RWPE2 (cell line): ENCODE results near the gene DMD.

Source experiments
- ATAC-seq: fragments of 200-7000 bp; cut with Tn5 transposase; 3 replicates; pipeline ENCODE4 v1.9.1; 2021; ENCODE audit warnings: low read depth
- DNase-seq: peaks from one replicate; pipeline ENCODE4 v3.0.0-alpha.2; 2020; ENCODE audit warnings: low spot score
- H3K27ac ChIP-seq: fragments of 450-650 bp; 2 replicates; pipeline ENCODE4 v1.5.1; 2017; ENCODE audit warnings: mild to moderate bottlenecking; ENCODE audit not compliant: poor library complexity, severe bottlenecking
- H3K27me3 ChIP-seq: fragments of 250-450 bp; sonication (Bioruptor Pico); 2 replicates; pipeline ENCODE4 v1.5.1; 2021; ENCODE audit warnings: mild to moderate bottlenecking, moderate library complexity; ENCODE audit not compliant: insufficient read depth, poor library complexity, severe bottlenecking
- H3K36me3 ChIP-seq: fragments of 250-450 bp; sonication (Bioruptor Pico); 2 replicates; pipeline ENCODE4 v1.5.1; 2020; ENCODE audit warnings: low read depth, mild to moderate bottlenecking, moderate library complexity
- H3K4me1 ChIP-seq: fragments of 250-450 bp; sonication (Bioruptor Pico); 2 replicates; pipeline ENCODE4 v1.5.1; 2021; ENCODE audit warnings: mild to moderate bottlenecking, moderate library complexity; ENCODE audit not compliant: insufficient read depth, poor library complexity, severe bottlenecking
- H3K4me3 ChIP-seq: fragments of 250-450 bp; sonication (Bioruptor Pico); 2 replicates; pipeline ENCODE4 v1.5.1; 2021; ENCODE audit warnings: mild to moderate bottlenecking, moderate library complexity; ENCODE audit not compliant: severe bottlenecking
- H3K9me3 ChIP-seq: fragments of 250-450 bp; sonication (Bioruptor Pico); 2 replicates; pipeline ENCODE4 v1.5.1; 2021; ENCODE audit warnings: mild to moderate bottlenecking, moderate library complexity; ENCODE audit not compliant: severe bottlenecking
- TF ChIP-seq, protein P1 (sequence below): fragments of 450-650 bp; IDR thresholded peaks from one replicate; pipeline ENCODE4 v1.5.1; 2017; ENCODE audit warnings: mild to moderate bottlenecking, moderate library complexity; ENCODE audit not compliant: poor library complexity, severe bottlenecking

Gene DMD

DNA sequence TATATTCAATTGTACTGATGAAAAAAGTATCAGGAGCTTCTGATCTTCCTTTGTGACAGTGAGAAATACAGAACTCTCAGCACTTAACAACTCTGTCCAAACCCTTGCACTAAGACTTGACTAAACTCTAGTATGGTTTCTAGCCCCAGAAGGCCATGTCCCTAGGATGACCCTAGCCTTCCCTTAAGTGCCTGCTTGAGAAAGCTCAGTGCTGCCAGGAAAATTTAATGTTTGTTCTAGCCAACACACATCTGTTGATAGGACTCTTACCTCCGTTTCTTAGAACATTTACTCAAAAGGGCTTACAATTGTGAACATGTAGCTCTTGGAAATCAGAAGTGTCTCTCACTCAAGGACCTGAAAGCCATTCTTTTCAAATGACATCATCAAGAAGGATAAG is 1084.4 kb downstream of the DMD start:
- Histone ChIP-seq H3K36me3 (no peaks in the 10 kb centered on the region), H3K4me1 (no peaks in the 10 kb centered on the region), H3K4me3 (no peak overlapping the region), H3K27ac (no peak overlapping the region), H3K27me3 (no peaks in the 10 kb centered on the region), H3K9me3 (no peaks in the 10 kb centered on the region)
- TF ChIP-seq, protein P1, sequence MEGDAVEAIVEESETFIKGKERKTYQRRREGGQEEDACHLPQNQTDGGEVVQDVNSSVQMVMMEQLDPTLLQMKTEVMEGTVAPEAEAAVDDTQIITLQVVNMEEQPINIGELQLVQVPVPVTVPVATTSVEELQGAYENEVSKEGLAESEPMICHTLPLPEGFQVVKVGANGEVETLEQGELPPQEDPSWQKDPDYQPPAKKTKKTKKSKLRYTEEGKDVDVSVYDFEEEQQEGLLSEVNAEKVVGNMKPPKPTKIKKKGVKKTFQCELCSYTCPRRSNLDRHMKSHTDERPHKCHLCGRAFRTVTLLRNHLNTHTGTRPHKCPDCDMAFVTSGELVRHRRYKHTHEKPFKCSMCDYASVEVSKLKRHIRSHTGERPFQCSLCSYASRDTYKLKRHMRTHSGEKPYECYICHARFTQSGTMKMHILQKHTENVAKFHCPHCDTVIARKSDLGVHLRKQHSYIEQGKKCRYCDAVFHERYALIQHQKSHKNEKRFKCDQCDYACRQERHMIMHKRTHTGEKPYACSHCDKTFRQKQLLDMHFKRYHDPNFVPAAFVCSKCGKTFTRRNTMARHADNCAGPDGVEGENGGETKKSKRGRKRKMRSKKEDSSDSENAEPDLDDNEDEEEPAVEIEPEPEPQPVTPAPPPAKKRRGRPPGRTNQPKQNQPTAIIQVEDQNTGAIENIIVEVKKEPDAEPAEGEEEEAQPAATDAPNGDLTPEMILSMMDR: no peak
- ATAC-seq (no peak), DNase-seq (no peak)

DNA sequence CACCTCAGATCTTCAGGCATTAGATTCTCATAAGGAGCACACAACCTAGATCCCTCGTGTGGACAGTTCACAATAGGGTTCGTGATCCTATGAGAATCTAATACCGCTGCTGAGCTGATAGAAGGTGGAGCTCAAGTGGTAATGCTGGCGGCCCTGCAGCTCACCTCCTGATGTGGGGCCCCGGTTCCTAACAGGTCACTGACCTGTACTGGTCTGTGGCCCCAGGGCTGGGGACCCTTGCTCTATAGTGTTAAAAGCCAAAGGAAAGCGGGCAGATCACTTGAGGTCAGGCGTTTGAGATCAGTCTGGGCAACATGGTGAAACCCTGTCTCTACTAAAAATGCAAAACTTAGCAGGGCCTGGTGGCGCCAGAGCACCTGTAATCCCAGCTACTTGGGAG is 1092.5 kb downstream of the DMD start:
- Histone ChIP-seq H3K4me3 (no peak overlapping the region), H3K27ac (no peak overlapping the region), H3K9me3 (no peaks in the 10 kb centered on the region), H3K36me3 (no peaks in the 10 kb centered on the region), H3K27me3 (no peaks in the 10 kb centered on the region), H3K4me1 (no peaks in the 10 kb centered on the region)
- ATAC-seq (no peak), DNase-seq (no peak)
- TF ChIP-seq, protein P1: no peak

DNA sequence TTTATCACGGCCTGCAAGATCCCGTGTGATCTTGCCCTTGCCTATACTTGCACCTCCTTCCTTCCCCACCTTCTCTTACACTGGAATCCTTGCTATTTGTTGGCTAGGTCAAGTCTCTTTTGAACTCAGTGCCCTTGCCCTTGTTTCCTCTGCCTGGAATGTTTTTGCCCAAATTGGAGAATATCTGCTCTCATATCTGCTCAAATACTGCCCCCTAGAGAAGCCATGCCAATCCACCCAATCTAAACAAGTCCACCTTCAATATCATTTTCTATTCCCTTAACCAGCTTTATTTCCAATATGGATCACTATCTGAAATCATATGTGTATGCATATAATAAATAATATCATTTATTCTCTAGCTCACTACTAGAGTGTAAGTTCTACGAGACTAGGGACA is 1095.3 kb downstream of the DMD start:
- H3K4me3 ChIP-seq: no peak overlapping the region
- H3K27me3 ChIP-seq: no peaks in the 10 kb centered on the region
- no peaks in the 10 kb centered on the region for H3K4me1 ChIP-seq
- no peaks in the 10 kb centered on the region for H3K36me3 ChIP-seq
- TF ChIP-seq, protein P1: no peak
- H3K27ac ChIP-seq: no peak overlapping the region
- ATAC-seq (no peak), DNase-seq (no peak)
- H3K9me3 ChIP-seq: no peaks in the 10 kb centered on the region

DNA sequence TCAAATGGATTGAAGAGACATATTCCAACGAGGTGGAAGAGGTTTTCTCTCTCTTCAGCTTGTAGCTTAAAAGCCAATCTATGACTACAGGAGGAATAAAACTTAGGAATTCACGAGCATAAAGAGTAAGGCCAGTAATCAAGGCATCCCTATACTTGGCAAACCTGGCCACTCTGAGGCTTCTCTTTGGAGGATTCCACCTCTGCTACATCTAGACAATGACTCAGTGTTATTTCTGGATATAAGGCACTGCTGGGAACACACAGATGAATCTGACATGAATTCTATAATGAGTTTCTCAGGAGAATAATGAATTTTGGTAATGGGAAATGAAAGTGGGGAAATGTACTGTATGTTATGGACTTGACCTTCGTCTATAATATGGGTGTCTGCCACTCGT is 1123.7 kb downstream of the DMD start:
- DNase-seq: no peak
- no peak for ATAC-seq
- Histone ChIP-seq H3K9me3 (no peaks in the 10 kb centered on the region), H3K27ac (no peak overlapping the region), H3K36me3 (no peaks in the 10 kb centered on the region), H3K4me3 (no peak overlapping the region), H3K27me3 (no peaks in the 10 kb centered on the region), H3K4me1 (no peaks in the 10 kb centered on the region)
- TF ChIP-seq, protein P1: no peak

DNA sequence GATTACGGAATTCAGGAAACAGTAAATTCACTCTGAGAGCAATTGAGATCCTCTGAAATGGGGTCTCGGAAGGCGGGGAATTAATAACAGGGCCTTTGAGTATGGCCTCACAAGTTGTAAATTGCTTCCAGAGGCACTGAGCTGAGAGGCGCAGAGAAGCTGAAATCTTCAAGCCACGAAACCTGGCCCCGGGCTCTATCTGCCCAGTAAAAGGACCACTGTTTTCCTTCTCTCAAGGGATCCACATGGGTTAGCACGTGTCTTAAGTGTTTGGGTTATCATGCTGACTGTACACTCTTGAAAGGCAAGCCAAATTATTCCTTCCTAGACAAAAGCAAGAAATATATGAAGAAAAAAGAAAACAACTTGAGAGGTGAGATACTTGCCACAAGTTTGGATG is 1126.6 kb downstream of the DMD start:
- ATAC-seq: no peak
- H3K4me1 ChIP-seq: no peaks in the 10 kb centered on the region
- TF ChIP-seq, protein P1: no peak
- H3K27ac ChIP-seq: no peak overlapping the region
- no peak overlapping the region for H3K4me3 ChIP-seq
- H3K36me3 ChIP-seq: no peaks in the 10 kb centered on the region
- no peaks in the 10 kb centered on the region for H3K27me3 ChIP-seq
- DNase-seq: no peak
- H3K9me3 ChIP-seq: no peaks in the 10 kb centered on the region
